SHP77 (cell line): ENCODE results near the gene STRN.
"Not testable (repeated sequence)": the region's sequence is repeated elsewhere in the genome, so short reads cannot be mapped to it uniquely, and the experiment has no call there.

ENCODE experiments used
- DNase-seq, 2 experiments: peaks; one replicate each; lab custom pipeline; 2025; lab: John Stamatoyannopoulos, UW

STRN gene

GRCh38 chr2:36912695-36913094, 53.6 kb downstream of the STRN start:
- DNase-seq = no peak

GRCh38 chr2:36911012-36911411, 55.3 kb downstream of the STRN start:
- DNase-seq = no peak

GRCh38 chr2:36906277-36906676, 60.1 kb downstream of the STRN start:
- no peak for DNase-seq

- DNase-seq = no peak
Measured at GRCh38 chr2:36904636-36905035, 61.7 kb downstream of the STRN start.

GRCh38 chr2:36902385-36903120, 63.8 kb downstream of the STRN start:
- DNase-seq = no peak

- no peak for DNase-seq
Measured at GRCh38 chr2:36892805-36893204, 73.5 kb downstream of the STRN start.

- peak; percentile 7 to 12 for DNase-seq
Measured at GRCh38 chr2:36889795-36890194, 76.5 kb downstream of the STRN start.

- not testable (repeated sequence) for DNase-seq
Measured at GRCh38 chr2:36887095-36887494, 79.2 kb downstream of the STRN start.

- no peak for DNase-seq
Measured at GRCh38 chr2:36886664-36887063, 79.7 kb downstream of the STRN start.

- DNase-seq = no peak
Measured at GRCh38 chr2:36885605-36886004, 80.7 kb downstream of the STRN start.

- no peak for DNase-seq
Measured at GRCh38 chr2:36882532-36882931, 83.8 kb downstream of the STRN start.

- no peak for DNase-seq
Measured at GRCh38 chr2:36881816-36882215, 84.5 kb downstream of the STRN start.

GRCh38 chr2:36878429-36878828, 87.9 kb downstream of the STRN start:
- DNase-seq = no peak

GRCh38 chr2:36871068-36871707, 95.1 kb downstream of the STRN start:
- DNase-seq = no peak

GRCh38 chr2:36869606-36870005, 96.7 kb downstream of the STRN start:
- no peak for DNase-seq

GRCh38 chr2:36861896-36862295, 104.4 kb downstream of the STRN start:
- DNase-seq = no peak

GRCh38 chr2:36859366-36859792, 107.0 kb downstream of the STRN start:
- DNase-seq = no peak

- DNase-seq = no peak
Measured at GRCh38 chr2:36858551-36859365, 107.6 kb downstream of the STRN start.

GRCh38 chr2:36857713-36858112, 108.6 kb downstream of the STRN start:
- DNase-seq = no peak

- no peak for DNase-seq
Measured at GRCh38 chr2:36855429-36855828, 110.9 kb downstream of the STRN start.

- DNase-seq = no peak
Measured at GRCh38 chr2:36854241-36854640, 112.1 kb downstream of the STRN start.

GRCh38 chr2:36849265-36849664, 117.1 kb downstream of the STRN start:
- DNase-seq = no peak

GRCh38 chr2:36843838-36844237, 122.5 kb downstream of the STRN start:
- DNase-seq = no peak
